Eye (tissue), 1 donor: Measurements from ENCODE around the gene HAND2.

Experiments used
- DNase-seq: peaks from one replicate; pipeline ENCODE4 v3.0.0-alpha.2; 2015

The HAND2 gene

DNA sequence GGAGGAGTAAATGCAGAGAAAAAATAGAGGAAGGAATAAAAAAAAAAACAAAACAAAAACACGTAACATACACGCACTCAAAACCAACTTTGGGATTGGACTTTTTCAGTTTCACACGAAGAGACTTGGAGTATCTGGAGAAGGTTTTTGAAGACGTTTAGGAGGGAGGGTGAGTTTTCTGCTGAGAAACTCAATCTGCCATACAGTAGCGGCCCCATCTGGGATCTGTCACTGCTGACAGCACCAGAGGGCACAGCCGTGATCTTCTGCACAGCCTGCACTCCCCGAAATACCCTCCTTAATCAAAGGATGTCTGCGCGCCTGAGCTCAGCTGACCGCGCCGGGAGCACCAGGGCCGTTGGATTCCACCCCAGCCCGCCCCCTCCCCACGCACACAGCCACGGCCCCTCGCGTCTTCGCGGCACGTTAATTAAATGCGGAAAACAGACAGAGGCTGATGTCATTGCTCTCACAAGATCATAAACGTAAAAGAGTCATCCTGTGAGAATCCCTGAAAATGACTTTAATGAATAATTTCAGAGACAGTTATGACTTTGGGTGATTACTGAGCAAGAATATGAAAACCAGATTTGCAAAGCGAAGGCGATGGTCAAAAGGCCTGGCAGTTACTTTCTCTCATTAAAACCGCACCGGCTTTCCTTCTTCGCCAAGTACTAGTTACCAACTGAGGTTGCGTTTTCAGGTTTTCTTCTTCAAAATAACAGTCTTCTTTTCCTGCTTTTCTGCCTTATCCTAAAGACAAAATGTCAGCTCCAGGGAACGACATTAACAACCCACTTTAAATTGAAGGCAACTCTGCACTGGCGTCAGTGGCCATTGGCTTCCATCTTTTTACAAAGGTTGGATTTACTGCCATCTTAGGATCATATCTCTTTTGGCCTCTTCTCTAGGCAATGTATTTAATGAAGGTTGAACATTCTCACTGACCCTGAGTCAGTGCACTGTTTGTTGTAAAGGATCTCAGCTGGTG, 10.6 kb downstream of the HAND2 start:
- peak; percentile 66 for DNase-seq

DNA sequence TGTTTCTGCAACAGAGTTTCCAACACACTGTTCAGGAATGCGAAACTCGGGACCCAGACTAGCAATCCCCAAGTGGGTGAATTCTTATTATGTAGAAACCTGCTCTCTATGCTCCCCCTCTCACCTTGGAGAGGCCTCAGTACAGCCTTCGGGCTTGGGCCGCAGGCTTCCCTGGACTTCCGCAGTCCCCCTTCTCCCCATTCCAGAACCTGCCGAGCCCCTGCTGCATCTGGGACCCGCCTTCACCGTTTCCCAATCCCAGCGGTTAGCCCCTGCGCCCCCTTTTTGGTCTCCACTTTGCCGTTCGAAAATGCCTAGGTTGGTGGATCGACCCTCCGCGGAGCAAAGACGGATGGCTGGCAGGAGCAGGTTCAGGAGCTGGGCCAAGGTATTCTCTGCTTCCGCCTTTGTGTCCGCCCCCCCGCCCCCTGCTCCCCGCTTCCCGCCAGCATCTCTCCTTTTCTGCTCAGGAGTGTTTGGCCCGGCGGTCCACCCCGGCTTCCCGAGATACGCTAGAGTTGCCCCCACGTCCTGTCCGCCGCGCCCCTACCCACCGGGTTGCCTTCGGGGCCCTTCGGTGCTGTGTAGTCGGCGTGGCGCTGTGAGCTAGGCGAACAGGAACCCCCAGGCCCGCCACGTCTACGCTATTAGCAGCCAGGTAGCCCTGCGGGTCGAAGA, 11.5 kb downstream of the HAND2 start:
- peak; percentile 57 for DNase-seq

DNA sequence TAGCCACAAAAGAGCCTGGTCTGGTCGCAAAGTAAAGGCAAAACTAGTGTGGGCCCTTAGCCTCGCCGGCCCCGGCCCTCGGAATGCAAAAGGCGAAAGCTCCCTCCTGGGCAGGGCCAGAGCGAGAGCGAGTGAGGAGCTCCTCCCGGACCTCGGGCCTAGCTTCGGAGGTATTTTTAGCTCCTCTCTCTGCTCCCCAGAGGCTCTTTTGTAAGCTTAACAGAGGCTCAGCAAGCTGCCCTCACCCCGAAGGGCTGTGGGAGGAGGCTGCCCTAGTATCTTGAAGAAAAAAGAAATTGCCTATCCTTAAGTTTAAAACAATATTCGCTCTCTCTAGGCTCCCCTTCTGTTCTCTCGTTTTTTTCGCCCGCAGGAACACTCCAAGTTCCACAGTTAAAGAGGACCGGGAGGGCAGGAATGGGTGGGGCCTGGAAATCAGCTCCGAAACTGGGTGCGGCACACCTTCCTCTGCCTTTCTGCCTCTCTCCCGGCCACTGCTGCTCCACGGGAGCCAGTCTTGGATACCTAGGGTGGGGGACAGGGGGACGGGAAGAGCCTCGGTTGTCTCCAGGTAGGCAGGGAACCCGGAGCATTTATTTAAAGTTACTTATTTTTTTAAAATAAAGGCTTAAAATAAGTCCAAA, 12.1 kb downstream of the HAND2 start:
- peak; percentile 66 for DNase-seq

DNA sequence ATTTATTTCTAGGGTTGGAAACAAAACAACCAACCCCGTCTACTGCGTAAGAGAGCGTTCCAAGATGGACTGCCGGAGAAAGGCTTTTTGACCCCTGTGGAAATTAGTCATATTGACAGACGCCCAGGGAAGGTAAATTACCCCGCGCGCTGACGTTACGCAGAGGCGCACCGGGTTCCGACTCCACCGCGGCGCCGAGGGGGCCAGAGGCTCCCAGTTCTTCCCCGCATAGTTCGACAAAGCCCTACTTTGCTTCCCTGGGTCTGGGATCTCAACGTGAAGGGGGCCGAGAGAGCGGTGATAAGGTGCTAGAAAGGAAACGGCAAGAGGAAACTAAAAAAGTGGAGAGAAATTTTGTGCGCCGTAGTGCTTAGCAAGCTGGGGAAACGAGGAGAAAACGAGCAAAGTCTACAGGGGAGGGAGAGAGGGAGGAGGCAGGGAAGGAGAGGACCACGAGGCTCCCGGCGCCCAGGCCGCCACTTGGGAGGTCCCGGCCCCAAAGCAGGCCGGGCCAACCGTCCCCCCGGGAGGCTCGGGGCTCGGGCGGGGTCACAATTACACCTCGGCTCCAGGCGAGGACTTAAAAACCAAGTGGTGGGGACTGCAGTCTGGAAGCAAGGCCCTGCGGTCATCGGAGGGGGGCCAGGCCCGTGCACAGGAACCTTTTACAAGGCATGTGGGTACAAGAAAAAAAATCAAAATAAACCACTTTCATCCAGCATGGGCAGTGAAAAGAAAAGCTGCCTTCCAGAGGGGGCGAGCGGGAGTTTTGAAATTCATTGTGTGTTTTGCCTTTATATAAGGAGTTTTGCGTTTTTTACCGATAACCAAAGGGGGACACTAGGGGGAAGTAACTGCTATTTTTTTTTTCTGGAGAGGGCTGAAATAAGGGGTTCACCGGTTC, 13.2 kb downstream of the HAND2 start:
- peak; percentile 73 for DNase-seq

DNA sequence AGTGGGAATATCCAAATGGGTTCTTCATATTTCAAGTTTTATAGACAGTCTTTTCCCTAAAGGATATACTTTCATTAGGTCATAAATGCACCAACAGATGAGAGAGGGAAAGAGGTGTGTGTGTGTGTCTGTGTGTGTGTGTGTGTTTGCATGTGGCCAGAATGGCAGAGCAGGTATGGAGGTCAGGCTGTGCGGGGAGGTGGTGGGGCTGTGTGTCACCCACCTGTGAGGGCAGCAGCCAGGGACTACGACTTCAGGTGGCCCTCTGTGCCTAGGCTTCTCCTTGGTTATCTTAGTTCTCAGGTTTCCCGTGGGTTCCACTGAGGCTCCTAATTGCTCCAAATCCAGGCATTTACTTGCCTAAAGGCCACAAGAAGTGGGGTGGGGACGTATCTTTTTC, 14.6 kb downstream of the HAND2 start:
- DNase-seq: no peak

DNA sequence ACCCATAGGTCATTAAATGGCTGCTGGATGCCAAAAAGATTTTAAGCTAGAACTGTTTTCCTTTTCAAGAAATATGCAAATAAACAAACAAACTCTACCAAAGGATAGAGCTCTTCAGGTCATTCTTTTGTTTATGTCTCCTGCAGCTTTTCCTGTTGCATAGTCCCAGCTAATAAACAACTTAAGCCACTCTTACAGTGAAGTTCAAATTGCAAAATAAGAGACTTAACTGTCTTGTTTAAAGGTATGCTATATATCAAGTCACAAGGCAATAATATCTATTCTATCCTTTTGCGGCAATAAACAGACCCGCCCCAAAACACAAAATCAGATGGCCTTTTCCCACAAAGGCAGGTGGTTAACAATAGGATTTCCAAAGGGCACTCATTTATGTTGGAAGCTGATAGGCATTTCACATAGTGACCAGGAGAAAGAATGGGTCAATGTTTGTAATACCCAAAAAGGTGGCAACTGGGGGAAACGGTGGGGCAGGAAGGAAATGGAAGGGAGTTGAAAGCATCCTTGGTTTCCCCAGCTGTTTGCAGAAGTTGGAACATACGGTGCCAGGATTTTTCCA, 15.3 kb downstream of the HAND2 start:
- peak; percentile 25 for DNase-seq

DNA sequence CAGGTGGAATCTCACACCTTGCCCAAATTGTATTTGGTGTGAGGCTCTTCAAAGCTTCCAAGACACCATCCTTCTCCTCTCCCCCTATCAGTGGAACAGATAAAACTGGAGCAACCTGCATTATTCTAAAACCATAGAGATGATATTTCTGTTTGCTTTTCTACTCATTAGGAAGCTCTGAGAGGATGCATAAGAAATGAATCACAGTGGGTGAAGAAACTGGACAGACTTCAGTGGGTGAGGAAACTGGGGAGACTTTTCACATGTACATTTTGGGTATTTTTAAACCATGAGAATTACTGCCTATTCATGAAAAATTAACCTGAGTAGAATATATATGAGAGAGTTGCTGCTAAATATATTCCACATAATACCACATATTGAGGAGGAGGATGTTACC, 16.4 kb downstream of the HAND2 start:
- DNase-seq: no peak

DNA sequence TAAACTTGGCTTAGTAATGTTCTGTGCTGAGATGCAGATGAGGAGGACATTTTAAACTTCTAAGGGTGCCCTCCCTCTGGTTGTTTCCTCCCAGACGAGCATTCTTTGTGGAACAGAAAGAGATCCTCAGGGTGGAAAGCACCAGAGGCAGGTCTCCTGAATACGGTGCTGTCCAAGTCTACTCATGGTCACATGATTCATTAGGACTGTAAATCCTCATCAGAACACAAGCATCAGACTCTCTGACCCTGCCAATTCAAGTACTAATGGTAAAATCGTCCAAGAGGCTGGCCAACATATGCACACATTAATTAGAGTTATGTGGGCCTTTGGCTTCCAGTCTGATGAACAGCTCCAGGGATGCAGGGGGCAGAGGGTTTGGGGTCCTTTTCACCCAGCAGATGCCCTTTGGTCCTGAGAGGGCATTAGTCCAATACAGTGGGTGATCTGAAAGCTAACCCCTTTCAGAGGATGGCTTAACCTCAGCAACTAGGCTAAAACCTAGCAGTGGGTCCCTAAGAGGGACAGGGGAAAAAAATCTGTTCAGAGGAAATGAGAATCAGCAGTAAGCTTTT, 18.2 kb downstream of the HAND2 start:
- no peak for DNase-seq

DNA sequence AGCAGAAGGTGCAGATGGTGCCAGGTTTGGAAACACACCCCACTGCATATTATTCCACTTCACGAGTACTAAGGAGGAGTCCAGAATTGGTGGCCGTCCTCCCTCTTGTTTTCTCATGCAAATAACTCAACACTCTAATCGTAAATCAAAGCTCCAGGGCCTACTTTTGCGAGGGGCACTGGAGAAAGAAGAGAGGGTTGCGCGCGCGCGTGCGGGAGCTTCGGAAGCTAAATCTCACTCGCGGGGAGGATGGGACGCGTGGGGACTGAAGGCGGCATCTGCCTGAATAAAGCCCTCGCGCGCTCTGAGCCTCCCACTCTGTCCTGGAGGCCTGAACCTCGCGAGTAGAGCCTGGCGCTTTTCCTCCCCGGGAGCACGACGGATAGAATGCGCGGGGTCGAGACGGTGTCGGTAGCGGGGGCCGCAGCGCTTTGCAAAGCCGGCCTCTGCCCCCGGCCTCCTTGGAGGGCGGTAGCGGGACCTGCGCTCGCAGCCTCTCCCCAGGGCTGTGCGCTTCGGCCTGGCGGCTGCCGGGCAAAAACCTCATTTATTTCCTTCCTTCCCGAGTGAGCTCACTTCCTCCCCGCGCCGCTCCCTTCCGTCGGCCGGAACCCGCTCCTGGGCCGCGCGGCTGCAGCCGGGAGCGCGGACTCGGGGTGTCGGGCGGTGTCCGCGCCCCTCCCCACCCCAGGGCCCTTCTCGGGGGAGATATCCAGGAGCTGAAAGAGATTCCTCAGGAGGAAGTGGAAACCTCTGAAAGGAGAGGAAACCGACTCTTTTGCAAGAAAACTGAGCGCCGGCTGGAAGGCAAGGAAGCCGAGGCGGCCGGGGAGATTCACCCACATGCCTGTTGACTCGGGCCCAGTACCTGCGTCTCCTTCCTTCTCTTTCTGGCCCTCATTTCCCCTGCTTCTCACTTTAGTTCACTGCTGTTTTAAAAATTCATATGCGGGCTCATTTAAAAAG, 20.7 kb downstream of the HAND2 start:
- DNase-seq: peak; percentile 85

DNA sequence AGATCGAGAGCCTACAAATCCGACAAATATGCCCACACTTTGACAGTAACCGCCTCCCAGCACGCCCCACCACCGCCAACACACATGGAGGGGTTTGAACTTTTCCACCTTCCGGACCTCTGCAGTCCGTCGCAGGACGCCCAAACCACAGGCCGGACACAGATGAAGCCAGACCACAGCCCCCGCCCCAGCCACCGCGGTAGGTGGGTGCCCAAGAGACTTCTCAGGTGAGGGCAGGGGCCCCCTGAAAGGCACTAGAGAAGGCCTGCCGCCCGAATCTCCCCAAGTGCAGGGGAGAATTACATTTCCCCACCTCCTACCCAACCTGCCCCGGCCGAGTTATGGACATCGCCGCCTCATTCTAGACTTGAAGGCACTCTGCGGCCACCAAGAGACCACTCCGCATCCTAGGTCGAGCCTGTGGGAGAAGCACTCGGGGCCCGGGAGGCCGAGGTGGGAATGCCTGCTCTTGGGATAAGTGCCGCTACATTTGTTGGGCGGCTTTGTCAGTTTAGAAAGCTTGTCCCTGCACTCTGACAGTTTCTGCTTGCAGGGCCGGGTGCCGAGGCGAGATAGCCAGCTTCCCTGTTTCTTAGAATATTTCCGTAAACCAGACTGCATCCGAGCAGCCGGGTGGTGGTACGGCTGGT, 21.5 kb downstream of the HAND2 start:
- DNase-seq: peak; percentile 69

DNA sequence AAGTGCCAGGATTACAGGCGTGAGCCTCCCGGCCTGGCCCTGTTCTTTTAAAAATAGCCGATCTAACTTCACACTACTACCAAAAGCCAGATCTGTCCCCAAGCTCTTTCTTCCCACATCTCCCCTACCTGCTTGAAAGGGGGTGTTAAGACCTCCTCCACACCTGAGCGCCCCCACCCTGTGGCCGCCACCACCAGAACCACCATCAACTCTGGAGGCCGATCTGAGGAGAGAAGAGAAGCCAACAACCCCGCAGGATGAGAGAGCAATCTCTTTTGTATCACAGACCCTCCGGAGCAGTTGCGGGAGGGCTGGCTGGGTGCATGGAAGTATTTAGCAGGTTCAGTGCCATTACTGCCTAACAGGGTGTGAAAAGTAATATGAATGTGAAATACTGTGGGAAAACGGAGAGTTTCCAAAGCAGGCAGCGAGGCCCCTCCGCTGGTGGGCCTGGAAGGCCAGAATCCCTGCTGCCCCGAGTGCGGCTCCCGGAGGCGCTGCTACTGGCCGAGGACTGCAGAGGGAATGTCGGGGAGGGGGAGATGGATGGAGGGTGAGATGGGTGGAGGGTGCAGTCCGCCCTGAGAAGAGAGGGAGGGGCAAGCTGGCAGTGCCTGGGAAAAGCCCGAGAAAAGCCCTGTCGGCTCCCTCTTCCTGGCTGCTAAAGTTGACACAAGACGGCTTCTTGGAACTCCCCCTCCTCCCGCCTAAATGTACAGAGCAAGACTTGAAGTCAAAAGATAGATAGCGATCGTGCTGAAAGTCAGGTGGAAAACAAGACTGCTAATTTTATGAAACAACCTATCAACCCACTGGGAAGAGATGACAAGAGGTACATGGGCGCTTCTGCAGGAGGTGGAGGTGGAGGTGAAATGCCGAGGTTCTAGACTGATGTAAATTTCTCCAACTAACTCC, 22.3 kb downstream of the HAND2 start:
- peak; percentile 60 for DNase-seq

DNA sequence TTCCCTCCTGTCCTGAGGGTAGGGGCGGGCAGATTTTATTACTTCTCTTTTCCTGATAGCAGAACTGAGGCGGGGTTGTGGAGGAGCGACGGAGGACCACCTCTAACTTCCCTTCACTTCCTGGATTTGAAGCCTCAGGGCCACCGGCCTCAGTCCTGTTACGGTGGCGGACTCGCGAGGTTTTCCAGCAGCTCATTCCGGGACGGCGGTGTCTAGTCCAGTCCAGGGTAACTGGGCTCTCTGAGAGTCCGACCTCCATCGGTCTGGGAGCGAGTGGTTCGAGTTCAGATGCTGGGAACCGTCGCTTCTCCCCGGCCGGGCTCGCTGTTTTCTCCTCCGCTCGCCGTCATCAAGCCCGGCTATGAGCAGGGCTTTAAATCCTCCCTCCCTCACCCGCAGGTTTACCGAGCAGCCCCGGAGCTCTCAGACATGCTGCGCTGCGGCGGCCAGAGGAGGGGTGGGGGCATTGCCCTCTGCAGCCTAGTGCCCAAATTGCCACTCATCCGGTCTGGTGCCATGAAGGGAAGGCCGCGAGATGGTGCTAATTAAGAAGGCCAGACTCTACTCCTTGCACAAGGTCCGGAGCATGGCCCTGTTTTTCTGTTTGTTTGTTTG, 23.3 kb downstream of the HAND2 start:
- peak; percentile 65 for DNase-seq

DNA sequence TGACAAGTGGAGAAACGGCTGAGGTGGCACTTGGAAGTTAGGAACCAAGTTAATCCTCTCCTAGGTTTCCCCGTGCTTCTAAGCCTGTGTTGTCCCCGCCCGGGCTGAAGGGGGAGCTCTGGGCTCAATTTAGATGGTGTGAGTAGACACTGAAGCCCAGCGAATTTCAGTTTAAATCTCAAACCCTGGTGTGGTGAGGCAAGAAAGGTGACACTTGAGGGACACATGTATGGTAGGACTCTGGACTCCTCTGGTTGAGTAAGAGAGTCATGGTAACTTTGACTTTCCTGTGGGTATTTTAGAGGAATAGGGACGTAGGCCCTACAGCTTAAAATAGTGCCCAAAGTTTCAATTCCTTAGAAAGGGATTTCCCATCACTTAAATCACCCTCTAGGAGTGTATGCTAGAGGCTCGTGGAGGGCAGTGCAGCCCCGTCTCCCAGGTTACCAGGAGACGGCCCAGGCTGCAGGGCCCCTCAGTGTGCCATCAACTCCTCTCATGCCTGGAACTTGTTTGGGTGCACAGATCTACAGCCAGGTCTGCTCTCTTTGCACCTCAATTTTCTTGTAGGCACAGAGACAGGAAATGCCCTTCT, 24.0 kb downstream of the HAND2 start:
- DNase-seq: peak; percentile 70

DNA sequence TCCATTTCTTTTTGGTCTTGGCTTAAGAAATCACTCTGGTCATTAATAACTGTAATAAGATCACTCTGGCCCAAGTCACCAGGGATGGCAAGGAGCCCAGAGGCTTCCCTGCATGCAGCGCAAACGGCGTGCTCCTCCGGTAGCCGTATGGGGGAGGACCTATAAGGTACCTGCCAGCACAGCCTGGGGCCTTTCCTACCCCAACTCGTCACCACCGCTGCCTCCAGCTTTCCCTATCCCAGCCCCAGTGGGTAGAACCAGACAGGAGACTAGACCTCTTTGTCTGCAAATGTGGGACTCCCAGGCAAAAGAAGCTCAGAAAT, 25.9 kb downstream of the HAND2 start:
- peak; percentile 6 for DNase-seq

DNA sequence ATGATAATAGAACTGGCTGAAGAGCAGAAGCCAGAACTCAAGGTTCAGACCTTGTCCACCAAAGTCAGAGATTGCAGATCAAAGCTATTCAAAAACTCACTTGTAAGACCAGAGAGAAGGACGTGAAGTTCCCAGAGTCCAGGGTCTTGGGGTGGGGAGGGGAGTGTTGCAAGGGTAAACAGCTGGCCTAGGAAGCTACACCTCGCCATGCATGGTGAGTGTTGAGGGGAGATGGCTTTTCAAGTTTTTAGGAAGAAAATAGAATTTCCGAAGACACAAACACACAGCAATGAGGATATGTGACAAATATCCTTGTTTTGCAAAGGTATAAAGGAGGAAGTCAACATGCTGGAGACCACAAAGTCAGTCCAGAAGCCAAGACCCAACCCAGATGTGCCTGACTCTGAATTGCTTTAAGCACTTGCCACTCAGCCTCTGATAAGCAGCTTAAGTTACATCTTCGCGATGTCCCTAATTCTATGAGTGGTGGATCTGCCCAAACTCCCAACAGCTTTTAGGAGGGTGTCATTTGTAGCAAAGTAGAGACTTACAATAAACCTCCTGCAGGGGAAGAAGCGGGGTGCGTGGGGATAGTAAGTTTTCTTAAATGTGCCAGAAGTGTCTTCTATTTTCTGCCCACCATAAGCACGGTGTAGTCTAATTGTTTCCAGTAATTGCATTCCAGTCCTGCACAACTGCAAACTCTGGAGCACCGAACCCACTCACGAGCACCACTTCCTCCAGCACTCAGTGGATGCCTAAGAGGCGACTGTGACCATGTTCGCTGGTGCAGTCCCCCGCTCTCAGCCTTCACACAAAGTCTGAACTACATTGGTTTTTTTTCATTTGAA, 26.5 kb downstream of the HAND2 start:
- DNase-seq: no peak

DNA sequence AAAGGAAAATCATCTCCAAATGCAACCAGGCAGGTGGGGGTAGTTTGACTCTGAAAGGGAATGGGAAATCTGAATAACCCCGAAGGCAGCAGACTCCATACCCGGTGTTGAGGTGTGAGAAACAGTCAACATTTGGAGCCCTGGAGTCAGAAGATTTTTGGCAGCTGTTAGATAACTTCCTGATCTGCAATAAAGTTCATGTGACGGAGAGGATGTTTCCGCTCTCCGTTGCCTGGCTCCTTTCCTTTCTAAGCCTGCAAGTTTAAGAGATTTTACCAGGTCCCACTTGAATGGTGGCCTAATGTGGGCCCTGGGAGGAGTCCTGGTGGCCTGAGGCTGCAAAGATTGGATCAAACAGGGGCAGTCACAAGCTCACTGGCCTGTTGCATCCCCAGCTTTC, 27.7 kb downstream of the HAND2 start:
- DNase-seq: peak; percentile 13

DNA sequence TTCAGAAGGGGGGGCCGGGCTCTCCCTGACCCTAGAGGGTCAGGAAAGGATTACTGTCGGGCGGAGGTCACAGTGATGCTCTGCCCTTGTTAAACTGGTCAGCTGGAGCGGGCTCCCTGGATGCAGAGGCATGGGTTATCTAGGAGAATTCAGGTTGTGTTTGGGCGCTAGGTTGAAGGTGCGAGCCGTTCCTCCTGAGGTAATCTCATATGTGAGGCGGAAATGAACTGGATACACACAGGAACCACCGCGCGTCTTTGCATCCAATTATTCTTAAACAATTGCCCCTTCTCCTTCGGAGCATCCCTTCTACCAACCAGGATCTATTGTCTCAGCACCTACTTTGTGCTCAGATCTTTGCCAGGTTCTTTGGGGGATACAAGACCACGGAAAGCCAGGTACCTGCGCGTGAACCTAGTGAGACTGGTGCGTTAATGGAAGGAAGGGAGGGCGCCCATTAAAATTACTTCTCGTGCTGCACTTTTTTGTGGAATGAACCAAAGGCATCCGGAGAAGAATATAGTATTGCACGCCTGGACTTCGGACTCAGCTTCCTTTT, 28.4 kb downstream of the HAND2 start:
- no peak for DNase-seq
